HT1080 (cell line): Measurements from ENCODE around the gene GGPS1. TPM values are rescaled to one million over a fixed set of nuclear protein-coding genes. Genes with fewer than 3 reads are reported as not detected.
"Not testable (repeated sequence)": the region's sequence is repeated elsewhere in the genome, so short reads cannot be mapped to it uniquely, and the experiment has no call there.

Source experiments
- DNase-seq: peaks from one replicate; pipeline ENCODE4 v3.0.0-alpha.2; 2015; ENCODE audit warnings: low read depth
- total RNA-seq: library from RNA; depleted of rRNA; stranded (reverse); fragments of >200 nt; shearing (Covaris generic); gene quantifications from 2 replicates; pipeline ENCODE4 v1.2.3, GENCODE V29; 2014

The GGPS1 gene
- total RNA-seq, 1 experiment from 2014 or later = 16.1 TPM

- no peak for DNase-seq
Measured at GRCh38 chr1:235336903-235337302, 8.5 kb downstream of the GGPS1 start.

- no peak for DNase-seq
Measured at GRCh38 chr1:235339746-235340145, 11.4 kb downstream of the GGPS1 start.

DNA sequence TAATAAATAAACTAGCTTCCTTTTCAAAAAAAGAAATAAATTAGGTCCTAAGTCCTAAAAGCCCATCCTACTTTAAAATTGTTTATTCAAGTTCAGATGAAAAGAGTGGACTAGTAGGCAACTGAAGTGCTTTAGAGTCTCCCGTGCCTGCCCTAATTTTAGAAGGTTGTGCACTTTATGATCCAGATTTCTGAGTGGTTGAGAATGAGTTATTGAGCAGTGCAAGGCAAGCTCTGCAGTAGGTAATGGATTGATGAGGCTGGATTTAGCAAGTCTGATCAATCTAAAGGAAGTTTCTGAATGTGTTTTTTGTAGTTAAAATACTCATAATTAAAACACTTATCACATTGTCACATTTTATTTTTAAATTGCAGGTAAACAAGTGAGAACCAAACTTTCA is 13.0 kb downstream of the GGPS1 start:
- DNase-seq = no peak

GRCh38 chr1:235342039-235342438 is 13.7 kb downstream of the GGPS1 start:
- no peak for DNase-seq

GRCh38 chr1:235342471-235342870 is 14.1 kb downstream of the GGPS1 start:
- DNase-seq = no peak

DNA sequence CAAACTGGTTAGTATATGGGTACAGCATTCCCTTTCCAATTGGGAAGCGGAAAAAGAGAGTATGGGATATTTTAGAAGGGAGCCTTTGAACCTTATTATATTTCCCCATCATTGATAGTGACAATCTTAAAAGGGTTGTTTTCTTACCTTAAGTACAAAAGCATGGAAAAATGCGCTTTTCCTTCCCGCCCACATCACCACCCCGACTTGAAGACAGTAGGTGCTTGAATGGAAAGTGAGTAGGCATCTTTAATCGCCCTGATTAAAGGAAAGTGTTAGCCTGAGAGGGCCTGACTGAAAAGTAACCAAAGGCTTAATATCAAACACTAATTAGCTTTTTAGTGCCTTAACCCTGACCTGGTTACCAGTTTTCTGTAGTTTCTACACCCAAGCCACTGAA is 15.4 kb downstream of the GGPS1 start:
- DNase-seq = no peak

GRCh38 chr1:235351441-235351840 is 23.1 kb downstream of the GGPS1 start:
- no peak for DNase-seq

- no peak for DNase-seq
Measured at GRCh38 chr1:235351898-235352297, 23.5 kb downstream of the GGPS1 start.

DNA sequence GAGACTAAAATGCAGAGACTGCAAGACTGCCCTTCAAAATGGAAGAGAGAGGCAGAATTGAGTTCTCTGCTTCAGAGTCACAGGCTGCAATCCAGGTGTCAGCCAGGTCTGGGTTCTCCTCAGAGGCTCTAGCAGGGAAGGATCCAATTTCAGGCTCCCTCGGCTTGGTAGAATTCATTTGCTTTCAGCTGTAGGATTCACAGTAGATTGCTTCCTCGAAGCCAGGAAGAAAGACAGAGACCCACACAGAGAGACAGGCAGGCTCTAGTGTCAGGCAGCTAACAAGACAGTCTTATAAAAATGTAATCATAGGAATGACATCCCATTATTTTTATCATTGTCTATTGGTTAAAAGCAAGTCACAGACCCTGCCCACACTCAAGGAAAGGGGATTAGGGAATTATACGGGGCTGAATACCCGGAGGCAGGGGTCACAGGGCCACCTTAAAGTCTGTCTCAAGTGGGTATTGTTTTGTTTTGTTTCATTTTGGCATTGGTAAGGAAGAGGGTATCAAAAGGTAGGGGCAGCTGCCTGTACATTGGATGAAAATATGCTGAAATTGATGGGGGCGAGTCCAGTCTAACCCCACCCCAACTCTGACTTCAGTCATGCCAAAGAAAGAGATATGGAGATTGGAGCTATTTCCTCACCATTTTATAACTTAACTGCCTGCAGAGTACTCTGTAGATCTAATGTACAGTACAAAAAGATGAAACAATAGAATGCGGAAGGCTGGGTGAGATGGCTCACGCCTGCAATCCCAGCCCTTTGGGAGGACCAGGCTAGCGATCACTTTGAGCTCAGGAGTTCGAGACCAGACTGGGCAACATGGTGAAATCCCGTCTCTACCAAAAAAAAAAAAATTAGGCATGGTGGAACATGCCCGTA is 29.4 kb downstream of the GGPS1 start:
- DNase-seq = no peak

GRCh38 chr1:235358899-235359298 is 30.5 kb downstream of the GGPS1 start:
- DNase-seq = no peak

- not testable (repeated sequence) for DNase-seq
Measured at GRCh38 chr1:235364189-235364588, 35.8 kb downstream of the GGPS1 start.

DNA sequence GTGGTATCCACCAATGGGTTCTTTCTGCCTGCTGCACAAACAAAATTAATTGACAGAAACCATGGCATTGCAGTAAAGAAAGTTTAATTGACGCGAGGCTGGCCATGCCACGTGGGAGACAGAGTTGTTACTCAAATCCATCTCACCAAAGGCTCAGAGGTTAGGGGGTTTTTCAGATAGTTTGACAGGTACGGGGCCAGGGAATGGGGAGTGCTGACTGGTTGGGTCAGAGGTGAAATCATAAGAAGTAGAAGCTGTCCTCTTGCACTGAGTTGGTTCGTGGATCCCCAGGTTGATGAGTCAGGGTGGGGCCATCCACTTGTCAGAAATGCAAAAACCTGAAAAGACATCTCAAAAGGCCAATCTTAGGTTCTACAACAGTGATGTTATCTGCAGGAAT is 37.9 kb downstream of the GGPS1 start:
- DNase-seq = no peak

- DNase-seq = peak; percentile 98
Measured at GRCh38 chr1:235367000-235367908, 38.9 kb downstream of the GGPS1 start, which contains the start of gene TBCE. Gene TBCE (plus strand): TSS chr1:235367427. CDS start chr1:235380050, 12,623 bp downstream.

DNA sequence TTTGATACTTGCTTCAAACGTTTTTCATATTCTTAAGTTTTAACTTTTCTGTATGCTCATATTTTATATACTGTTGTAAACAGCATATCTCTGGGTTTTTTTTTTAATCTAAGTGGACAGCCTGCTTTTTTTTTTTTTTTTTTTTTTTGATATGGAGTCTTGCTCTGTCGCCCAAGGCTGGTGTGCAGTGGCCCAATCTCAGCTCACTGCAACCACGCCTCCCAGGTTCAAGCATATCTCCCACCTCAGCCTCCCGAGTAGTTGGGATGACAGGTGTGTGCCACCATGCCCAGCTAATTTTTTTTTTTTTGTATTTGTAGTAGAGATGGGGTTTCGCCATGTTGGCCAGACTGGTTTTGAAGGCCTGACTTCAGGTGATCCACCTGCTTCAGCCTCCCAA is 40.1 kb downstream of the GGPS1 start:
- no peak for DNase-seq

- no peak for DNase-seq
Measured at GRCh38 chr1:235369802-235370201, 41.4 kb downstream of the GGPS1 start.

- DNase-seq = no peak
Measured at GRCh38 chr1:235375919-235376605, 47.7 kb downstream of the GGPS1 start.

GRCh38 chr1:235378134-235378735 is 49.9 kb downstream of the GGPS1 start:
- not testable (repeated sequence) for DNase-seq

- DNase-seq = not testable (repeated sequence)
Measured at GRCh38 chr1:235381955-235382739, 53.8 kb downstream of the GGPS1 start.

GRCh38 chr1:235385633-235386032 is 57.3 kb downstream of the GGPS1 start:
- DNase-seq = not testable (repeated sequence)

DNA sequence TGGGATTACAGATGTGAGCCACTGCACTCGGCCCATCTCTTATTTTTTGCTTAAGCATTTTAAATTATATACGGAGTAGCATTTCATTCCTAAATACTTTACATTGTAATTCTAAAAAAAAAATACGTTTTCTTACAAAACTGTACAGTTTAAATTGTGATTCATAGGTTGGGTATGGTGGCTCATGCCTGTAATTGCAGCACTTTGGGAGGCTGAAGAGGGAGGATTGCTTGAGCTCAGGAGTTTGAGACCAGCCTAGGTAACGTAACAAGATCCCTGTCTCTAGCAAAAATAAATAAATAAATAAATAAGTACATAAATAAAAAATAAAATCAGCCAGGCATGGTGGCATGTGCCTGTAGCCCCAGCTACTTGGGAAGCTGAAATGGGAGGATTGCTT is 63.5 kb downstream of the GGPS1 start:
- DNase-seq = no peak
